ENCODE data around the gene NEDD8.

NEDD8 gene

DNA sequence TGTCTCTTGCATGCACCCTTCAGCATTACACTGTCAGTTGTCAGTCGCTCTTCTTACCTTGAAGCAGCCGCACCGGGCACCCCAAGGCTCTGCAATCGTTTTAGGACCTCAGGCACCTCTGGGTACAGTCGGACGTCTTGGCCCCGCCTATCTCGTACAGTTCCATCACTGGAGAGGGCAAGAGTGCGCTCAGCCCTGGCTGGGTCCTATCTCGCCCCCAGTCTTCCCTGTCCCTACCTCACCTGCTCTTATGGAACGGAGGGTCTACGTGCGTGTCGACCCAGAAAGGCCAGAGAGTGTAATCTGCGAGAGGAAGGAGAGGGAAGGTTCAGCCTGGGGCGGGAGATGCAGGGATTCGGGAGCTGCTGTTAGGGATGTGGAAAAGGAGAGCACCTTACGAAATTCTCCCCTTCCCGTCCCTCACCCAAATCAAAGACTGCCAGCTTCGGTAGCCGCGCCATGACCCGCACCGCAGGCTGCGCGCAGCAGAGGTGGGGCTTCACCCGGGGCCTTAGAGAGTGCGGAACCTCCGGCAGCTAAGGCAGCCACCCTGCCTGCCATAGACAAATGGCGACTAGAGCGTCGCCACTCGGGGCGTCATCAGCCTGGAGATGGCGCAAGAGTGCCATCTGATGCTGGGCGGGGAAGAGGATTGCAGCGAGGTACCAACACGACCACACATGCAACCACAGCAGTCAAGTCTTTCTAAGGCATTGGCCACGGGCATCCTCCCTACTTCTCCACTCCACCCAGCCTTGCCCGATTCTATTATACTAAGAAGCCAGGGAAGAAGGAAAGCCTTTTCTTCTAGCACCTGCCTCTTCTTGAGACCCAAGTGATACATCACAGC is 16.4 kb downstream of the NEDD8 start, which contains the start of gene MDP1:
MDP1 (minus strand) TSS at position 572 of the 850 bp plus-strand sequence; CDS start at position 461, 111 bp downstream.
- peaks cover 32% of the 10 kb centered on the region for H3K79me2 ChIP-seq
- TF ChIP-seq, protein P1, sequence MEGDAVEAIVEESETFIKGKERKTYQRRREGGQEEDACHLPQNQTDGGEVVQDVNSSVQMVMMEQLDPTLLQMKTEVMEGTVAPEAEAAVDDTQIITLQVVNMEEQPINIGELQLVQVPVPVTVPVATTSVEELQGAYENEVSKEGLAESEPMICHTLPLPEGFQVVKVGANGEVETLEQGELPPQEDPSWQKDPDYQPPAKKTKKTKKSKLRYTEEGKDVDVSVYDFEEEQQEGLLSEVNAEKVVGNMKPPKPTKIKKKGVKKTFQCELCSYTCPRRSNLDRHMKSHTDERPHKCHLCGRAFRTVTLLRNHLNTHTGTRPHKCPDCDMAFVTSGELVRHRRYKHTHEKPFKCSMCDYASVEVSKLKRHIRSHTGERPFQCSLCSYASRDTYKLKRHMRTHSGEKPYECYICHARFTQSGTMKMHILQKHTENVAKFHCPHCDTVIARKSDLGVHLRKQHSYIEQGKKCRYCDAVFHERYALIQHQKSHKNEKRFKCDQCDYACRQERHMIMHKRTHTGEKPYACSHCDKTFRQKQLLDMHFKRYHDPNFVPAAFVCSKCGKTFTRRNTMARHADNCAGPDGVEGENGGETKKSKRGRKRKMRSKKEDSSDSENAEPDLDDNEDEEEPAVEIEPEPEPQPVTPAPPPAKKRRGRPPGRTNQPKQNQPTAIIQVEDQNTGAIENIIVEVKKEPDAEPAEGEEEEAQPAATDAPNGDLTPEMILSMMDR (IDR thresholded peaks at IDR 0.05), result peak; percentile 77
- H3K9ac ChIP-seq, result peak within 1 kb of the TSS; percentile 57
- peak within 1 kb of the TSS; percentile 82 for H3K4me2 ChIP-seq (ENCODE audit: low read length)
- H3K4me3 ChIP-seq (ENCODE audit: low read depth, low read length), result peak within 1 kb of the TSS; percentile 71
- H3K9me3 ChIP-seq (ENCODE audit: control insufficient read depth, low read length), result no peaks in the 10 kb centered on the region
- H3K27ac ChIP-seq, result peak within 1 kb of the TSS; percentile 93
- no peaks in the 10 kb centered on the region for H3K36me3 ChIP-seq (ENCODE audit: control insufficient read depth, insufficient read depth, low read length)
- H2AFZ ChIP-seq, result peak within 1 kb of the TSS; percentile 92
- peaks cover 8% of the 10 kb centered on the region for H3K4me1 ChIP-seq
- H3K27me3 ChIP-seq (ENCODE audit: control insufficient read depth, insufficient read depth, low read length), result no peaks in the 10 kb centered on the region

DNA sequence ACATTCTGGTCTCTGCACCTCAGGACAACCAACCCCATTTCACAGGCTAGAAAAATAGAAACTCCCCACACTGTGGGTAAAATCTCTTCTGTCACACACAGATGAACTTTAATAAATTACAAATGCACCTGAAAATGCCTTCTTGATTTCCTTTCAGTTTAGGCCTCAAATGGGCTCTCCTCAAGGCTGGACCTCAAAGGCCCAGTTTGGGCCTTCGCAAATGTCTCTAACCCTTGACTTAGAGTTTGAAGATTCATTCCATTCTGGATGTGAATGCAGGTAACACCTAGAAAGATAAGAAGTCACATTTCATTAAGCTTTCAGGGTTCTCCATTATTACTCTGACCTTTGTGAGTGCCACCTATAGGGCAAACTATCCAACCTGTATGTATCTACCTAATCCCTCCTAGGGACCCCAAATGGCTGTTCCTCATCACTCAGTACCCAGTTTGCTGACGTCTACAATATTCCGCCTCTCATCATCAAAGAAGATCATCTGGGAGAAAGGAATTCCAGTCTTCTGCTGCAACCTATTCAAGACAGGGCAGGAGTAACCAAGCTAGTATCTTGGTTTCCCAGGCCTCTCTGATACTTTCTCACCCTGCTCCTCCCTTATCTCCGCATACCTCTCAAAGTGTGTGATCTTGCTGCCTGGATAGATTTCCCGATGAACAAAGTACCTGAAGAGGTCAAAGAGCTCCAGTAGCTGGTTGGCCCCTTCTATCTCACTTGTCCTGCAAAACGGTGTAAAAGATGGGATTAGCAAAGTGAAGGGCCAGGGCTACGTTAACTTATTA is 18.1 kb downstream of the NEDD8 start:
- Histone ChIP-seq H3K4me2 (ENCODE audit: low read length) (peak overlapping the region; percentile 64), H3K4me1 (peaks cover 8% of the 10 kb centered on the region), H3K27me3 (ENCODE audit: control insufficient read depth, insufficient read depth, low read length) (no peaks in the 10 kb centered on the region), H3K27ac (peak overlapping the region; percentile 98), H3K4me3 (ENCODE audit: low read depth, low read length) (peak overlapping the region; percentile 91), H3K79me2 (peaks cover 24% of the 10 kb centered on the region), H2AFZ (peak overlapping the region; percentile 90), H3K36me3 (ENCODE audit: control insufficient read depth, insufficient read depth, low read length) (no peaks in the 10 kb centered on the region), H3K9me3 (ENCODE audit: control insufficient read depth, low read length) (no peaks in the 10 kb centered on the region), H3K9ac (no peak overlapping the region)
- TF ChIP-seq, protein P1 (IDR thresholded peaks at IDR 0.05), result no peak

DNA sequence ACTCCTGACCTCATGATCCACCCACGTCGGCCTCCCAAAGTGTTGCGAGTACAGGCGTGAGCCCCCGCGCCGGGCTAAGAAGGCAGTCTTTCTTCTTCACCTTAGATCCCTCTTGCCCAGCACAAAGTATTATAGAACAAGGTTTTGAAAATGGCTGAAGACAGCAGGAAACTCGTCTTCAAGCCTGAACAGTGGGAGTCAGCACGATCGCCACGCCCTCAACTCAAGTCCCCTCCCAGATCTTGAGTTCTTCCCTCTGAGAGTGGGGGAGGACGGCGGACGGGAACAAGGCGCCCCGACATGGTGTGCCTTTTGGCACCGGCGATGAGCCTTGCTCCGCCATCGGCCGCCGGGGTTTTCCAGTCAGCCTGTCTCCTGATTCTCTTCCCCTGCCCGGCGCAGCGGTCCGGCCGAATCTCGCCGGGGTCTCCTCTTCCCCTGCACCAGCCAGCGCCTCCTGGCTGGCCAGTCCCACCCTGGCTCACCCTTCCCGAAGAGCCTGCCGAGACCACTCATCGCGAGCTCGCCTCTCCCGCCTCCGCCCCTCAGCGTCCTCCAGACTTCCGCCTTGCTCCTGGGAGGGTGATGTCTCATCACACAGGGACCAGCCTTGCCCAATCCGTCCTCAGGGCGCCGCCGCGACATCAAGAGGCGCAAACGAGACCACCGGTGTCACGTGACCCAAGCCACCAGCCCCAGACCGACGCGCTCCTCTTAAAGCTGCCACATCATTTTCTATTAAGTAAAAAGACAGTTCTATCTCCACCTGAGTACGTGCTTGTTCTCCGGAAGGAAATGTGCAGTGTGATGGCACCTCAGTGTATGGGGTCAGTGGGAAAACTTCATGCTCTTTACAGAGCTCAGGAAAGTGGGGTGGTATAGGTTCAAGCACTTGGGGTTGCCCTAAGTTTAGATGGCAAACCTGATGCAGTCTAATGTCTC is 19.0 kb downstream of the NEDD8 start, which contains the start of gene CHMP4A:
CHMP4A (minus strand) TSS at position 565 of the 942 bp plus-strand sequence; CDS start at position 516, 49 bp downstream.
- H3K9ac ChIP-seq, result peak within 1 kb of the TSS; percentile 88
- H2AFZ ChIP-seq, result peak within 1 kb of the TSS; percentile 90
- H3K4me3 ChIP-seq (ENCODE audit: low read depth, low read length), result peak within 1 kb of the TSS; percentile 91
- TF ChIP-seq, protein P1 (IDR thresholded peaks at IDR 0.05), result peak; percentile 34
- H3K27ac ChIP-seq, result peak within 1 kb of the TSS; percentile 98
- H3K9me3 ChIP-seq (ENCODE audit: control insufficient read depth, low read length), result no peaks in the 10 kb centered on the region
- H3K4me1 ChIP-seq, result peaks cover 8% of the 10 kb centered on the region
- peak within 1 kb of the TSS; percentile 64 for H3K4me2 ChIP-seq (ENCODE audit: low read length)
- no peaks in the 10 kb centered on the region for H3K27me3 ChIP-seq (ENCODE audit: control insufficient read depth, insufficient read depth, low read length)
- peaks cover 17% of the 10 kb centered on the region for H3K79me2 ChIP-seq
- H3K36me3 ChIP-seq (ENCODE audit: control insufficient read depth, insufficient read depth, low read length), result no peaks in the 10 kb centered on the region

DNA sequence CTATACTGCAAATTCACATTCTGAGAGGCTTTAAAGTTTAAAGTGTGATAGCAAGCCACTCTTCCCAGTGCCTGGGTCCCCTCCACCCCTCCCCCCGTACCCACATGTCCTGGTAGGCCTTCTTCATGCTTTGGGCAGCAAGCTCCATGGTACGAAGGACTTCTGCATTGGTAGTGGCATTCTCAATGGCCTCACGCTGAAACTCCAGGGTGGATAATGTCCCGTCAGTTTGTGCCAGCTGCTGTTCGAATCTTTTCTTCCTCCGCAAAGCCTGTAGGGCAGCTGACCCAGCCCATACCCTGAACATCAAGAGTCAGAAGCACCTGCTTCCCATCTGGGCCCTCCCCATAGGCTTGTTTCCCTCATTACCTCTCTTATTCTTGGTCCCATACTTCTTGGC is 20.9 kb downstream of the NEDD8 start:
- Histone ChIP-seq H3K4me3 (ENCODE audit: low read depth, low read length) (no peak overlapping the region), H3K36me3 (ENCODE audit: control insufficient read depth, insufficient read depth, low read length) (no peaks in the 10 kb centered on the region), H3K9me3 (ENCODE audit: control insufficient read depth, low read length) (no peaks in the 10 kb centered on the region), H3K27ac (no peak overlapping the region), H3K4me1 (peaks cover 7% of the 10 kb centered on the region), H2AFZ (no peak overlapping the region), H3K27me3 (ENCODE audit: control insufficient read depth, insufficient read depth, low read length) (no peaks in the 10 kb centered on the region), H3K9ac (no peak overlapping the region), H3K79me2 (peaks cover 14% of the 10 kb centered on the region), H3K4me2 (ENCODE audit: low read length) (no peak overlapping the region)
- TF ChIP-seq, protein P1 (IDR thresholded peaks at IDR 0.05), result no peak
